PC-3 (cell line): Measurements from ENCODE around the gene ANGPT4.

Source experiments
- CTCF ChIP-seq: fragments of 300-600 bp; sonication (generic); conservative IDR thresholded peaks from 2 replicates; pipeline ENCODE4 v1.5.1; 2017; ENCODE audit warnings: antibody characterized with exemption, low read depth, mild to moderate bottlenecking, low read length
- EZH2 ChIP-seq: fragments of 300-600 bp; sonication (generic); IDR thresholded peaks from one replicate; pipeline ENCODE4 v1.6.1; 2017; ENCODE audit warnings: antibody characterized with exemption, mild to moderate bottlenecking, low read length; ENCODE audit not compliant: unreplicated experiment
- EZH2phosphoT487 ChIP-seq: fragments of 300-600 bp; sonication (generic); IDR thresholded peaks from 2 replicates; pipeline ENCODE4 v1.6.1; 2018; ENCODE audit warnings: mild to moderate bottlenecking, antibody characterized with exemption, low read length, borderline replicate concordance

GRCh38 chr20:831251-831650 lies 84.9 kb downstream of the ANGPT4 start:
- TF ChIP-seq EZH2 (no peak), CTCF (no peak), EZH2phosphoT487 (no peak)
